SK-N-SH (cell line): ENCODE data around the gene CDC42EP4. TPM values are rescaled to one million over a fixed set of nuclear protein-coding genes. Genes with fewer than 3 reads are reported as not detected.

ENCODE experiments used
- CTCF ChIA-PET: fragments of 300-600, 350-600 bp; formaldehyde crosslinking; extraction: SDS; loops from one replicate; lab custom pipeline; 2021; lab: Yijun Ruan, JAX
- POLR2A ChIA-PET: fragments of 350-600 bp; sonication (Branson Sonifier 250); formaldehyde crosslinking; extraction: SDS; loops from one replicate; lab custom pipeline; 2020; ENCODE audit warnings: antibody characterized with exemption, inconsistent platforms; lab: Yijun Ruan, JAX
- DNase-seq: peaks from one replicate; pipeline ENCODE4 v3.0.0; 2012
- H2AFZ ChIP-seq: fragments of 200-600 bp; sonication (generic); 2 replicates; pipeline ENCODE4 v1.8.1; 2016; ENCODE audit warnings: antibody characterized with exemption, mild to moderate bottlenecking, low read depth
- H3F3A ChIP-seq: fragments of 200-600 bp; sonication (generic); replicated peaks from 2 replicates; pipeline ENCODE3; 2016; ENCODE audit warnings: antibody characterized with exemption, mild to moderate bottlenecking; ENCODE audit not compliant: insufficient read depth
- H3K27ac ChIP-seq, 2 experiments: fragments of 200-500 bp in 1 of 2; fragments of 200-600 bp in 1 of 2; sonication (Bioruptor generic) in 1 of 2; sonication (generic), shearing (Covaris generic) in 1 of 2; 2 replicates each; pipeline versions ENCODE4 v1.5.1 to v1.6.1; 2014 to 2016; ENCODE audit warnings: low read depth in 2 of 2, inconsistent platforms in 1 of 2, low read length in 1 of 2, mild to moderate bottlenecking in 1 of 2, mixed read lengths in 1 of 2
- H3K27me3 ChIP-seq: fragments of 200-600 bp; sonication (generic), shearing (Covaris generic); 2 replicates; pipeline ENCODE4 v1.6.1; 2016; ENCODE audit warnings: mixed run types; ENCODE audit not compliant: insufficient read depth
- H3K36me3 ChIP-seq, 2 experiments: fragments of 200-500 bp in 1 of 2; fragments of 200-600 bp in 1 of 2; sonication (Bioruptor generic) in 1 of 2; sonication (generic) in 1 of 2; replicated peaks in 1 of 2; 2 replicates each; pipeline versions ENCODE3 to v1.5.1; 2014 to 2016; ENCODE audit warnings: low read length in 1 of 2, mild to moderate bottlenecking in 1 of 2; ENCODE audit not compliant: insufficient read depth in 2 of 2, control insufficient read depth in 1 of 2
- H3K4me1 ChIP-seq, 2 experiments: fragments of 200-500 bp in 1 of 2; fragments of 200-600 bp in 1 of 2; sonication (Bioruptor generic) in 1 of 2; sonication (generic), shearing (Covaris generic) in 1 of 2; 2 replicates each; pipeline versions ENCODE4 v1.5.1 to v1.6.1; 2014 to 2016; ENCODE audit warnings: low read depth in 1 of 2, low read length in 1 of 2, mixed run types in 1 of 2; ENCODE audit not compliant: insufficient read depth in 2 of 2, control insufficient read depth in 1 of 2
- H3K4me2 ChIP-seq: fragments of 200-600 bp; sonication (generic), shearing (Covaris generic); 2 replicates; pipeline ENCODE4 v1.6.1; 2017; ENCODE audit warnings: mixed run types
- H3K4me3 ChIP-seq, 2 experiments: fragments of 200-500 bp in 1 of 2; fragments of 200-600 bp in 1 of 2; sonication (Bioruptor generic) in 1 of 2; sonication (generic), shearing (Covaris generic) in 1 of 2; 2 replicates each; pipeline versions ENCODE4 v1.5.1 to v1.8.1; 2014 to 2016; ENCODE audit warnings: low read depth in 2 of 2, inconsistent platforms in 1 of 2, low read length in 1 of 2, mild to moderate bottlenecking in 1 of 2, mixed read lengths in 1 of 2, moderate library complexity in 1 of 2
- H3K79me2 ChIP-seq: fragments of 200-600 bp; sonication (generic); 2 replicates; pipeline ENCODE4 v1.8.1; 2017; ENCODE audit warnings: mild to moderate bottlenecking; ENCODE audit not compliant: insufficient read depth
- H3K9ac ChIP-seq: fragments of 200-600 bp; sonication (generic); 2 replicates; pipeline ENCODE4 v1.6.1; 2017; ENCODE audit warnings: mixed run types
- H3K9me2 ChIP-seq: fragments of 200-600 bp; sonication (generic); 2 replicates; pipeline ENCODE4 v1.6.1; 2017; ENCODE audit warnings: mixed run types
- H3K9me3 ChIP-seq: fragments of 200-600 bp; sonication (generic); 2 replicates; pipeline ENCODE4 v1.6.1; 2017; ENCODE audit warnings: mixed run types, mild to moderate bottlenecking, moderate library complexity
- H4K20me1 ChIP-seq: fragments of 200-600 bp; sonication (generic); 2 replicates; pipeline ENCODE4 v1.6.1; 2017; ENCODE audit warnings: mild to moderate bottlenecking, mixed run types; ENCODE audit not compliant: insufficient read depth
- CHD2 ChIP-seq: fragments of 150-350 bp; IDR thresholded peaks from 2 replicates; pipeline ENCODE4 v1.6.1; 2018; ENCODE audit warnings: low read length; ENCODE audit not compliant: partially characterized antibody
- ELF1 ChIP-seq: IDR thresholded peaks from 2 replicates; pipeline ENCODE4 v1.4.0; 2012
- FOXJ3 ChIP-seq: sonication (generic); formaldehyde crosslinking; IDR thresholded peaks from 2 replicates; pipeline ENCODE4 v1.5.1; 2020; ENCODE audit warnings: mild to moderate bottlenecking, missing genetic modification reagents
- GATA2 ChIP-seq: sonication (generic); formaldehyde crosslinking; IDR thresholded peaks from 2 replicates; pipeline ENCODE4 v1.5.0; 2020; ENCODE audit warnings: mild to moderate bottlenecking, missing genetic modification reagents
- MEF2A ChIP-seq: IDR thresholded peaks from 2 replicates; pipeline ENCODE4 v1.4.0; 2012; ENCODE audit warnings: low read depth, borderline replicate concordance
- MXI1 ChIP-seq: IDR thresholded peaks from 2 replicates; pipeline ENCODE4 v1.6.1; 2012; ENCODE audit warnings: mild to moderate bottlenecking, low read depth, low read length, improper control_type of control experiment
- NFIC ChIP-seq: IDR thresholded peaks from 2 replicates; pipeline ENCODE4 v1.4.0; 2012; ENCODE audit warnings: borderline replicate concordance
- RCOR1 ChIP-seq: fragments of 150-350 bp; IDR thresholded peaks from 2 replicates; pipeline ENCODE4 v1.6.1; 2017; ENCODE audit warnings: antibody characterized with exemption, low read length
- REST ChIP-seq: IDR thresholded peaks from 2 replicates; pipeline ENCODE4 v1.6.1; 2012; ENCODE audit warnings: mild to moderate bottlenecking, low read depth, low read length, moderate library complexity
- RFX5 ChIP-seq: IDR thresholded peaks from 2 replicates; pipeline ENCODE4 v1.6.1; 2012; ENCODE audit warnings: mild to moderate bottlenecking, improper control_type of control experiment, low read length
- RXRA ChIP-seq: IDR thresholded peaks from 2 replicates; pipeline ENCODE4 v1.4.0; 2012; ENCODE audit warnings: low read depth, mild to moderate bottlenecking, borderline replicate concordance
- TCF12 ChIP-seq: IDR thresholded peaks from 2 replicates; pipeline ENCODE4 v1.4.0; 2012
- TEAD4 ChIP-seq: IDR thresholded peaks from 2 replicates; pipeline ENCODE4 v1.4.0; 2012; ENCODE audit warnings: mild to moderate bottlenecking, borderline replicate concordance; ENCODE audit not compliant: insufficient read depth
- USF1 ChIP-seq: IDR thresholded peaks from 2 replicates; pipeline ENCODE4 v1.4.0; 2012; ENCODE audit warnings: low read depth, borderline replicate concordance
- USF2 ChIP-seq: fragments of 150-350 bp; IDR thresholded peaks from 2 replicates; pipeline ENCODE4 v1.6.1; 2017; ENCODE audit warnings: antibody characterized with exemption, low read length, low read depth, borderline replicate concordance
- WGBS: methylation state at CpG from one replicate; pipeline ENCODE4 v1.1.6; 2017; ENCODE audit warnings: low lambda C conversion rate; 5-methylcytosine and 5-hydroxymethylcytosine counted together
- polyA plus RNA-seq, 3 experiments: library from polyadenylated mRNA; depleted of rRNA; stranded (reverse); fragments of >200 nt; gene quantifications; 2 replicates each; pipeline ENCODE4 v1.2.3, GENCODE V29; 2012
- TF ChIP-seq, protein P1 (sequence below): IDR thresholded peaks from 2 replicates; pipeline ENCODE4 v1.4.0; 2012; ENCODE audit warnings: low read depth

Gene CDC42EP4
- polyA plus RNA-seq, 1 of the 3 experiments (the other 2 are of a cell fraction): 28.3 TPM

DNA sequence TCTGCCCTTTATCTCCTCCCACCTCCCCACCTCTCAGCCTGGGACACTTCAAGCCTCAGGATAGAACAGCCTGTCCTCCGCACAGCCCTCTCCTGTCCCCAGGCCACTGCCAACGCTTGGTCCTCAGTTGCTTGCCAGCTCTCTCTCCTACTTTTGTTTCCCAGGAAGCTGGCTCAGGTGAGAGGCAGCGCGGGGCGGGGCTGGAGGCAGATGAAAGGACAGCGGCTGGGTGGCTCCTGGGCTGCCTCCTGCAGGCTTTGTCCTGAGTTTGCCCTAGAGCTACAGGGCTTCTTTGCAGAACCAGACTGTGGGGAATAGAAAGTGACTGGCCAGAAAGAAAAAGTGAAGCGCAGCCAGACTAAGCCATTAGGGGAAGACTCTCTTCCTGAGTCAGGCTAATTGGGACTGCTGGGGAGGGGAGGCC lies 48.2 kb upstream of the CDC42EP4 start (continued):
- no peak for TF ChIP-seq FOXJ3 (CRISPR knock-in tag)
- TF ChIP-seq RXRA: no peak
- no peak for TF ChIP-seq MEF2A
- TF ChIP-seq MXI1: no peak

DNA sequence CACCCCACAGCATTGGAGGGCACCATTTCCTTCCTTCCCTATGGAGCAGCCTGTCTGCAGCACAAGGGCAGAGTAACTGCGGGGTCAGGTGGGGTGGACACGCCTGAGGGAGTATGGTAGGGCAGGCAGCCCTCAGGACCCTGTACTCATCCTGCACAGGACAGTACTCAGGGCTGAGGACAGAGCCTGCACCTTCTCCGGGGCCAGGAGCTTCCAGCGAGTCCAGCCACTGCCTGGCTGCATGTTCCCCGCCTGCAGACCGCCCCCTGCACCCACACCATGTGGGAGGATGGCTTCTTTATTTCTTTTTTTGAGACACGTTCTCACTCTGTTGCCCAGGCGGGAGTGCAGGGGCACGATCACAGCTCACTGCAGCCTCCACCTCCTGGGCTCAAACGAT lies 47.6 kb upstream of the CDC42EP4 start:
- POLR2A ChIA-PET: interaction anchor here (0.5 to 1.7 kb wide), 3 partner anchors 17 to 75 kb away, joined by 3 to 6 read pairs (median 3); no protein-coding TSS in a partner anchor
- H3K27me3 ChIP-seq: 0 out of 2 replicates have a peak, but pooled peaks cover 7% of the 10 kb centered on the region
- H4K20me1 ChIP-seq: no peaks in the 10 kb centered on the region
- no peak overlapping the region for H2AFZ ChIP-seq
- H3F3A ChIP-seq: no peaks in the 10 kb centered on the region
- no peaks in the 10 kb centered on the region for H3K9me3 ChIP-seq
- H3K79me2 ChIP-seq: no peaks in the 10 kb centered on the region
- H3K9ac ChIP-seq: no peak overlapping the region
- H3K9me2 ChIP-seq: no peaks in the 10 kb centered on the region
- H3K4me3 ChIP-seq: no peak overlapping the region
- TF ChIP-seq REST: no peak
- no peak for TF ChIP-seq RFX5
- no peak for TF ChIP-seq GATA2 (CRISPR knock-in tag)
- TF ChIP-seq, protein P1, sequence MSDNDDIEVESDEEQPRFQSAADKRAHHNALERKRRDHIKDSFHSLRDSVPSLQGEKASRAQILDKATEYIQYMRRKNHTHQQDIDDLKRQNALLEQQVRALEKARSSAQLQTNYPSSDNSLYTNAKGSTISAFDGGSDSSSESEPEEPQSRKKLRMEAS: no peak
- TF ChIP-seq MXI1: no peak
- no peak for TF ChIP-seq CHD2
- TF ChIP-seq ELF1: no peak
- no peak for TF ChIP-seq NFIC
- no peak for TF ChIP-seq RXRA
- TF ChIP-seq TCF12: no peak
- TF ChIP-seq USF1: no peak
- TF ChIP-seq RCOR1: no peak
- no peak for TF ChIP-seq MEF2A
- TF ChIP-seq FOXJ3 (CRISPR knock-in tag): no peak
- no peak for TF ChIP-seq TEAD4
- TF ChIP-seq USF2: no peak
- TF ChIP-seq, all 33 proteins: peak for 0
- no peaks in the 10 kb centered on the region for H3K36me3 ChIP-seq
- no peak overlapping the region for H3K27ac ChIP-seq
- no peak for DNase-seq
- 78% methylated on average over 10 of the region's 10 CpGs for WGBS
- CTCF ChIA-PET: interaction anchor here (1.0 to 9.0 kb wide), 7 partner anchors 10 to 104 kb away, joined by 3 to 84 read pairs (median 7); partner anchors contain the start of gene CDC42EP4
- no peak overlapping the region for H3K4me2 ChIP-seq
- peaks cover 0 to 63% of the 10 kb centered on the region in 2 experiments; a peak in 1 of 4 replicates for H3K4me1 ChIP-seq
